WTC11 (cell line): ENCODE measurements around the gene ATP8B4. TPM values are rescaled to one million over a fixed set of nuclear protein-coding genes. Genes with fewer than 3 reads are reported as not detected.

Experiments
- ATAC-seq: fragments of 200-7000 bp; cut with Tn5 transposase; 2 replicates; pipeline ENCODE4 v1.10.0; 2021; ENCODE audit warnings: mild to moderate bottlenecking, moderate library complexity
- CTCF ChIA-PET: fragments of 300-600 bp; sonication (Branson Sonifier 250); formaldehyde crosslinking; loops from one replicate; lab custom pipeline; 2021; ENCODE audit warnings: antibody characterized with exemption; lab: Charles Lee
- POLR2A ChIA-PET: fragments of 350-600 bp; sonication (Branson Sonifier 250); formaldehyde crosslinking; loops from one replicate; lab custom pipeline; 2021; ENCODE audit warnings: antibody characterized with exemption; lab: Charles Lee
- DNase-seq: peaks from one replicate; pipeline ENCODE4 v3.0.0; 2021; ENCODE audit warnings: low spot score
- H3K27ac Mint-ChIP-seq: 2 replicates; pipeline ENCODE4 v1.8.0; 2021; ENCODE audit warnings: mixed read lengths
- H3K27me3 Mint-ChIP-seq: 2 replicates; pipeline ENCODE4 v1.8.0; 2021; ENCODE audit warnings: low read depth, mild to moderate bottlenecking, moderate library complexity, mixed read lengths
- H3K36me3 Mint-ChIP-seq: 2 replicates; pipeline ENCODE4 v1.8.0; 2021; ENCODE audit warnings: mixed read lengths
- H3K4me1 Mint-ChIP-seq: 2 replicates; pipeline ENCODE4 v1.8.0; 2022; ENCODE audit warnings: mixed read lengths
- H3K4me3 Mint-ChIP-seq: 2 replicates; pipeline ENCODE4 v1.8.0; 2021; ENCODE audit warnings: mild to moderate bottlenecking, moderate library complexity, mixed read lengths
- H3K9me3 Mint-ChIP-seq: 2 replicates; pipeline ENCODE4 v1.8.0; 2021; ENCODE audit warnings: mixed read lengths
- ATF1 ChIP-seq: sonication (generic); formaldehyde crosslinking; IDR thresholded peaks from 2 replicates; pipeline ENCODE4 v1.8.1; 2023; ENCODE audit warnings: mild to moderate bottlenecking, moderate library complexity, missing genetic modification reagents
- CREB1 ChIP-seq: sonication (generic); formaldehyde crosslinking; IDR thresholded peaks from 2 replicates; pipeline ENCODE4 v1.8.0; 2023; ENCODE audit warnings: mild to moderate bottlenecking, missing genetic modification reagents
- CREM ChIP-seq: sonication (generic); formaldehyde crosslinking; IDR thresholded peaks from 2 replicates; pipeline ENCODE4 v1.8.1; 2022; ENCODE audit warnings: mild to moderate bottlenecking, missing genetic modification reagents, moderate library complexity
- GRHL2 ChIP-seq: fragments of 250-450 bp; sonication (Bioruptor Pico); IDR thresholded peaks from 2 replicates; pipeline ENCODE4 v1.8.0; 2022; ENCODE audit warnings: mild to moderate bottlenecking, moderate library complexity; ENCODE audit not compliant: insufficient replicate concordance, severe bottlenecking
- HMGA2 ChIP-seq: fragments of 250-450 bp; sonication (Bioruptor Pico); IDR thresholded peaks from 2 replicates; pipeline ENCODE4 v1.4.0; 2021; ENCODE audit warnings: mild to moderate bottlenecking, moderate library complexity
- MYBL2 ChIP-seq: sonication (generic); formaldehyde crosslinking; IDR thresholded peaks from 2 replicates; pipeline ENCODE4 v1.8.1; 2023; ENCODE audit warnings: mild to moderate bottlenecking, moderate library complexity, missing genetic modification reagents
- PRRX2 ChIP-seq: fragments of 250-450 bp; sonication (Bioruptor Pico); IDR thresholded peaks from 2 replicates; pipeline ENCODE4 v1.8.0; 2021; ENCODE audit warnings: mild to moderate bottlenecking
- SMAD4 ChIP-seq: sonication (generic); formaldehyde crosslinking; IDR thresholded peaks from 2 replicates; pipeline ENCODE4 v1.8.0; 2022; ENCODE audit warnings: mild to moderate bottlenecking, missing genetic modification reagents
- TEAD4 ChIP-seq: sonication (generic); formaldehyde crosslinking; IDR thresholded peaks from 2 replicates; pipeline ENCODE4 v1.8.0; 2022; ENCODE audit warnings: mild to moderate bottlenecking, missing genetic modification reagents
- ZNF416 ChIP-seq: fragments of 250-450 bp; sonication (Bioruptor Pico); IDR thresholded peaks from 2 replicates; pipeline ENCODE4 v1.9.0; 2021; ENCODE audit warnings: mild to moderate bottlenecking, inconsistent platforms
- ZNF671 ChIP-seq: fragments of 250-450 bp; sonication (Bioruptor Pico); IDR thresholded peaks from 2 replicates; pipeline ENCODE4 v1.8.0; 2021; ENCODE audit warnings: mild to moderate bottlenecking
- total RNA-seq: library from RNA; stranded (reverse); gene quantifications from 3 replicates; pipeline ENCODE4 v1.2.3, GENCODE V29; 2021
- TF ChIP-seq, protein P1 (sequence below): fragments of 250-450 bp; sonication (Bioruptor Pico); IDR thresholded peaks from 2 replicates; pipeline ENCODE4 v1.9.0; 2021; ENCODE audit warnings: mild to moderate bottlenecking
- TF ChIP-seq, protein P2 (sequence below): sonication (generic); formaldehyde crosslinking; IDR thresholded peaks from 2 replicates; pipeline ENCODE4 v1.8.1; 2022; ENCODE audit warnings: mild to moderate bottlenecking, moderate library complexity, missing genetic modification reagents
- TF ChIP-seq, protein P3 (sequence below): sonication (generic); formaldehyde crosslinking; IDR thresholded peaks from 2 replicates; pipeline ENCODE4 v1.8.0; 2022; ENCODE audit warnings: mild to moderate bottlenecking, missing genetic modification reagents
- TF ChIP-seq, protein P4 (sequence below): sonication (generic); formaldehyde crosslinking; IDR thresholded peaks from 2 replicates; pipeline ENCODE4 v1.8.0; 2023; ENCODE audit warnings: missing genetic modification reagents
- TF ChIP-seq, protein P5 (sequence below): sonication (generic); formaldehyde crosslinking; conservative IDR thresholded peaks from 2 replicates; pipeline ENCODE4 v1.8.1; 2023; ENCODE audit warnings: mild to moderate bottlenecking, low read depth, missing genetic modification reagents, moderate library complexity
- TF ChIP-seq, protein P6 (sequence below): sonication (generic); formaldehyde crosslinking; IDR thresholded peaks from 2 replicates; pipeline ENCODE4 v1.8.1; 2023; ENCODE audit warnings: mild to moderate bottlenecking, missing genetic modification reagents, borderline replicate concordance
- TF ChIP-seq, protein P7 (sequence below): sonication (generic); formaldehyde crosslinking; IDR thresholded peaks from 2 replicates; pipeline ENCODE4 v1.8.1; 2023; ENCODE audit warnings: mild to moderate bottlenecking, missing genetic modification reagents

The ATP8B4 gene
- total RNA-seq, 1 experiment from 2014 or later: 0.37 TPM

DNA sequence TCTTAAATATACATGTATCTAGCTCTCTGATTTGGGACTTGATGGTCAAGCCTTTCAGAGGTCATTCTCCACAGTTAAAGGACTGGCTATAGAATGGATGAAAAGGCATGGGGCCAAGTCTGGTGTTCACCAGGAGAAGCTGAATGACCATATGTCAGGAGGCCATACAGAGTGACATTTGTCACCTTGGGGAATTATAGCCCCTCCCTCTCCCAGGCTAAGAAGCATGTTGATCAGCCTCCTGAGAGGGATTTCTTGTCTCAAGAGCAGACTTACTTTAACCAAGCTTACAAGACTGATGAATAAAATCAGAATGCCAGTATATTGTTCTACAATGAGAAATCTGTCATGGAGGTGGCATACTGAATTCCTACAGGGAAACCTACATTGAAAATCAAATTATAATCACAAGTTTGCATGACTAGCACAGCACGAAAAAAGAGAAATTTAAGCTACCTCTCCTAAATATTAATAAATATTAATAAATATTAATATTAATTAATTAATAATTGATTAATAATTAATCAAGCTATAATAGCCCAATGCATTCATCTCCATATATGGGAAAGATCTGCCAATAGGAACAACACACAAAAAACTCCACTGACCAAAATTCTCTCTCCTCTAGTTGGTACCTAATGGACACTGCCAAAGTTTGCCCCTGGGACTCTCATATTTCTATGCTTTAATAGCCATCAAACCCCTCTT is 47.3 kb downstream of the ATP8B4 start:
- Mint-ChIP-seq H3K36me3 (no peaks in the 10 kb centered on the region), H3K27me3 (peaks cover 3% of the 10 kb centered on the region; the same call in 1 of the 2 replicates), H3K27ac (no peak overlapping the region), H3K9me3 (no peaks in the 10 kb centered on the region), H3K4me1 (no peaks in the 10 kb centered on the region), H3K4me3 (no peak overlapping the region)
- TF ChIP-seq TEAD4 (CRISPR knock-in tag) (no peak), HMGA2 (CRISPR knock-in tag) (peak; percentile 89)
- ChIA-PET CTCF (interaction anchor here (0.7 kb wide), 1 partner anchor 195 kb away, joined by 3 read pairs; no protein-coding TSS in a partner anchor), POLR2A (no interaction called here)
- DNase-seq (no peak), ATAC-seq (no peak)

DNA sequence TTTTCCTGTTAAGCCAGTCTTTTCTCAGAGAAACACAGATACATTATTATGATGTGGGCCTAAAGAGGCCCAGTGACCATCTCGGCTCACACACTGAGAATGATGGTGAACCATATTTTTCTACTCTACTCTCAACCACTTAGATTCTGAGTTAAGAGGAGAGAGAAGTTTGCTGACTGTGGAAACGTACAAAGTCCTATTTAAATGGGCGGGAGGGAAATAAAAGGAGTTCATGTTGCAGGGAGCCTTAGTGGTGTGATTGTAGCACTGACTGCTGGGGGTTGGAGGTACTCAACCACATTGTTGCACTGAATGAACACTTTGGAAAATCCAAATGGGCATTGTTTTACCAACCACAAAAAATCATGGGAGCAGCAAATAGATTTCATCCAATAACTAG is 51.0 kb downstream of the ATP8B4 start:
- no peaks in the 10 kb centered on the region for H3K4me1 Mint-ChIP-seq
- no peaks in the 10 kb centered on the region for H3K9me3 Mint-ChIP-seq
- TF ChIP-seq CREM (CRISPR knock-in tag): no peak
- TF ChIP-seq MYBL2 (CRISPR knock-in tag): no peak
- no peak for TF ChIP-seq GRHL2 (CRISPR knock-in tag)
- TF ChIP-seq, protein P1, sequence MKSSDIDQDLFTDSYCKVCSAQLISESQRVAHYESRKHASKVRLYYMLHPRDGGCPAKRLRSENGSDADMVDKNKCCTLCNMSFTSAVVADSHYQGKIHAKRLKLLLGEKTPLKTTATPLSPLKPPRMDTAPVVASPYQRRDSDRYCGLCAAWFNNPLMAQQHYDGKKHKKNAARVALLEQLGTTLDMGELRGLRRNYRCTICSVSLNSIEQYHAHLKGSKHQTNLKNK (CRISPR knock-in tag): no peak
- TF ChIP-seq ZNF416: no peak
- no peak for TF ChIP-seq ATF1 (CRISPR knock-in tag)
- TF ChIP-seq, protein P2, sequence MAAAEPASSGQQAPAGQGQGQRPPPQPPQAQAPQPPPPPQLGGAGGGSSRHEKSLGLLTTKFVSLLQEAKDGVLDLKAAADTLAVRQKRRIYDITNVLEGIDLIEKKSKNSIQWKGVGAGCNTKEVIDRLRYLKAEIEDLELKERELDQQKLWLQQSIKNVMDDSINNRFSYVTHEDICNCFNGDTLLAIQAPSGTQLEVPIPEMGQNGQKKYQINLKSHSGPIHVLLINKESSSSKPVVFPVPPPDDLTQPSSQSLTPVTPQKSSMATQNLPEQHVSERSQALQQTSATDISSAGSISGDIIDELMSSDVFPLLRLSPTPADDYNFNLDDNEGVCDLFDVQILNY: no peak
- TF ChIP-seq, protein P3, sequence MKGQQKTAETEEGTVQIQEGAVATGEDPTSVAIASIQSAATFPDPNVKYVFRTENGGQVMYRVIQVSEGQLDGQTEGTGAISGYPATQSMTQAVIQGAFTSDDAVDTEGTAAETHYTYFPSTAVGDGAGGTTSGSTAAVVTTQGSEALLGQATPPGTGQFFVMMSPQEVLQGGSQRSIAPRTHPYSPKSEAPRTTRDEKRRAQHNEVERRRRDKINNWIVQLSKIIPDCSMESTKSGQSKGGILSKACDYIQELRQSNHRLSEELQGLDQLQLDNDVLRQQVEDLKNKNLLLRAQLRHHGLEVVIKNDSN (CRISPR knock-in tag): no peak
- TF ChIP-seq, protein P4, sequence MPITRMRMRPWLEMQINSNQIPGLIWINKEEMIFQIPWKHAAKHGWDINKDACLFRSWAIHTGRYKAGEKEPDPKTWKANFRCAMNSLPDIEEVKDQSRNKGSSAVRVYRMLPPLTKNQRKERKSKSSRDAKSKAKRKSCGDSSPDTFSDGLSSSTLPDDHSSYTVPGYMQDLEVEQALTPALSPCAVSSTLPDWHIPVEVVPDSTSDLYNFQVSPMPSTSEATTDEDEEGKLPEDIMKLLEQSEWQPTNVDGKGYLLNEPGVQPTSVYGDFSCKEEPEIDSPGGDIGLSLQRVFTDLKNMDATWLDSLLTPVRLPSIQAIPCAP (CRISPR knock-in tag): no peak
- no peak for TF ChIP-seq SMAD4
- TF ChIP-seq ZNF671: no peak
- TF ChIP-seq PRRX2 (CRISPR knock-in tag): no peak
- TF ChIP-seq, protein P5, sequence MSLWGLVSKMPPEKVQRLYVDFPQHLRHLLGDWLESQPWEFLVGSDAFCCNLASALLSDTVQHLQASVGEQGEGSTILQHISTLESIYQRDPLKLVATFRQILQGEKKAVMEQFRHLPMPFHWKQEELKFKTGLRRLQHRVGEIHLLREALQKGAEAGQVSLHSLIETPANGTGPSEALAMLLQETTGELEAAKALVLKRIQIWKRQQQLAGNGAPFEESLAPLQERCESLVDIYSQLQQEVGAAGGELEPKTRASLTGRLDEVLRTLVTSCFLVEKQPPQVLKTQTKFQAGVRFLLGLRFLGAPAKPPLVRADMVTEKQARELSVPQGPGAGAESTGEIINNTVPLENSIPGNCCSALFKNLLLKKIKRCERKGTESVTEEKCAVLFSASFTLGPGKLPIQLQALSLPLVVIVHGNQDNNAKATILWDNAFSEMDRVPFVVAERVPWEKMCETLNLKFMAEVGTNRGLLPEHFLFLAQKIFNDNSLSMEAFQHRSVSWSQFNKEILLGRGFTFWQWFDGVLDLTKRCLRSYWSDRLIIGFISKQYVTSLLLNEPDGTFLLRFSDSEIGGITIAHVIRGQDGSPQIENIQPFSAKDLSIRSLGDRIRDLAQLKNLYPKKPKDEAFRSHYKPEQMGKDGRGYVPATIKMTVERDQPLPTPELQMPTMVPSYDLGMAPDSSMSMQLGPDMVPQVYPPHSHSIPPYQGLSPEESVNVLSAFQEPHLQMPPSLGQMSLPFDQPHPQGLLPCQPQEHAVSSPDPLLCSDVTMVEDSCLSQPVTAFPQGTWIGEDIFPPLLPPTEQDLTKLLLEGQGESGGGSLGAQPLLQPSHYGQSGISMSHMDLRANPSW (CRISPR knock-in tag): no peak
- TF ChIP-seq, protein P6, sequence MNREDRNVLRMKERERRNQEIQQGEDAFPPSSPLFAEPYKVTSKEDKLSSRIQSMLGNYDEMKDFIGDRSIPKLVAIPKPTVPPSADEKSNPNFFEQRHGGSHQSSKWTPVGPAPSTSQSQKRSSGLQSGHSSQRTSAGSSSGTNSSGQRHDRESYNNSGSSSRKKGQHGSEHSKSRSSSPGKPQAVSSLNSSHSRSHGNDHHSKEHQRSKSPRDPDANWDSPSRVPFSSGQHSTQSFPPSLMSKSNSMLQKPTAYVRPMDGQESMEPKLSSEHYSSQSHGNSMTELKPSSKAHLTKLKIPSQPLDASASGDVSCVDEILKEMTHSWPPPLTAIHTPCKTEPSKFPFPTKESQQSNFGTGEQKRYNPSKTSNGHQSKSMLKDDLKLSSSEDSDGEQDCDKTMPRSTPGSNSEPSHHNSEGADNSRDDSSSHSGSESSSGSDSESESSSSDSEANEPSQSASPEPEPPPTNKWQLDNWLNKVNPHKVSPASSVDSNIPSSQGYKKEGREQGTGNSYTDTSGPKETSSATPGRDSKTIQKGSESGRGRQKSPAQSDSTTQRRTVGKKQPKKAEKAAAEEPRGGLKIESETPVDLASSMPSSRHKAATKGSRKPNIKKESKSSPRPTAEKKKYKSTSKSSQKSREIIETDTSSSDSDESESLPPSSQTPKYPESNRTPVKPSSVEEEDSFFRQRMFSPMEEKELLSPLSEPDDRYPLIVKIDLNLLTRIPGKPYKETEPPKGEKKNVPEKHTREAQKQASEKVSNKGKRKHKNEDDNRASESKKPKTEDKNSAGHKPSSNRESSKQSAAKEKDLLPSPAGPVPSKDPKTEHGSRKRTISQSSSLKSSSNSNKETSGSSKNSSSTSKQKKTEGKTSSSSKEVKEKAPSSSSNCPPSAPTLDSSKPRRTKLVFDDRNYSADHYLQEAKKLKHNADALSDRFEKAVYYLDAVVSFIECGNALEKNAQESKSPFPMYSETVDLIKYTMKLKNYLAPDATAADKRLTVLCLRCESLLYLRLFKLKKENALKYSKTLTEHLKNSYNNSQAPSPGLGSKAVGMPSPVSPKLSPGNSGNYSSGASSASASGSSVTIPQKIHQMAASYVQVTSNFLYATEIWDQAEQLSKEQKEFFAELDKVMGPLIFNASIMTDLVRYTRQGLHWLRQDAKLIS: no peak
- TF ChIP-seq, protein P7, sequence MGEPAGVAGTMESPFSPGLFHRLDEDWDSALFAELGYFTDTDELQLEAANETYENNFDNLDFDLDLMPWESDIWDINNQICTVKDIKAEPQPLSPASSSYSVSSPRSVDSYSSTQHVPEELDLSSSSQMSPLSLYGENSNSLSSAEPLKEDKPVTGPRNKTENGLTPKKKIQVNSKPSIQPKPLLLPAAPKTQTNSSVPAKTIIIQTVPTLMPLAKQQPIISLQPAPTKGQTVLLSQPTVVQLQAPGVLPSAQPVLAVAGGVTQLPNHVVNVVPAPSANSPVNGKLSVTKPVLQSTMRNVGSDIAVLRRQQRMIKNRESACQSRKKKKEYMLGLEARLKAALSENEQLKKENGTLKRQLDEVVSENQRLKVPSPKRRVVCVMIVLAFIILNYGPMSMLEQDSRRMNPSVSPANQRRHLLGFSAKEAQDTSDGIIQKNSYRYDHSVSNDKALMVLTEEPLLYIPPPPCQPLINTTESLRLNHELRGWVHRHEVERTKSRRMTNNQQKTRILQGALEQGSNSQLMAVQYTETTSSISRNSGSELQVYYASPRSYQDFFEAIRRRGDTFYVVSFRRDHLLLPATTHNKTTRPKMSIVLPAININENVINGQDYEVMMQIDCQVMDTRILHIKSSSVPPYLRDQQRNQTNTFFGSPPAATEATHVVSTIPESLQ (CRISPR knock-in tag): no peak
- no peak for TF ChIP-seq CREB1
- no peak overlapping the region for H3K27ac Mint-ChIP-seq
- ATAC-seq (no peak), DNase-seq (no peak)
- H3K27me3 Mint-ChIP-seq: no peaks in the 10 kb centered on the region
- CTCF ChIA-PET: no interaction called here
- POLR2A ChIA-PET: no interaction called here
- H3K36me3 Mint-ChIP-seq: no peaks in the 10 kb centered on the region
- no peak overlapping the region for H3K4me3 Mint-ChIP-seq
